GM12878 (cell line): ENCODE results near the gene PODN. TPM values are rescaled to one million over a fixed set of nuclear protein-coding genes. Genes with fewer than 3 reads are reported as not detected.

Experiments
- ATAC-seq: fragments of 200-7000 bp; cut with Tn5 transposase; 3 replicates; pipeline ENCODE4 v1.9.1; 2020; ENCODE audit warnings: mild to moderate bottlenecking, moderate library complexity
- BruUV-seq: library from RNA; stranded (reverse); fragments of 400-500 nt; replicated peaks from 2 replicates; lab custom pipeline; 2021; lab: Mats Ljungman, UMichigan
- CTCF ChIA-PET: fragments of 300-600 bp; sonication (Branson Sonifier 250); formaldehyde crosslinking; extraction: SDS; loops from one replicate; lab custom pipeline; 2021; ENCODE audit warnings: inconsistent platforms; lab: Yijun Ruan, JAX
- POLR2A ChIA-PET: fragments of 350-600 bp; formaldehyde crosslinking; extraction: SDS; loops from one replicate; lab custom pipeline; 2021; ENCODE audit warnings: inconsistent platforms; lab: Charles Lee
- RAD21 ChIA-PET: fragments of 300-600 bp; sonication (Branson Sonifier 250); formaldehyde crosslinking; loops from one replicate; lab custom pipeline; 2023; ENCODE audit warnings: antibody characterized with exemption; ENCODE audit not compliant: unreplicated experiment; lab: Charles Lee
- SMC1A ChIA-PET: fragments of 300-600 bp; sonication (Branson Sonifier 250); formaldehyde crosslinking; loops from one replicate; lab custom pipeline; 2023; ENCODE audit not compliant: unreplicated experiment, uncharacterized antibody; lab: Charles Lee
- DNase-seq: peaks from one replicate; pipeline ENCODE4 v3.0.0-alpha.2; 2011; ENCODE audit warnings: low read depth, low spot score
- FAIRE-seq: peaks from 3 replicates; lab custom pipeline; 2011; peaks lifted over from hg19 to GRCh38; lab: Jason Lieb, UNC
- H2AFZ ChIP-seq: 2 replicates; pipeline ENCODE4 v1.6.0; 2011; ENCODE audit warnings: low read depth, low read length, control low read depth; ENCODE audit not compliant: control insufficient read depth
- H3K27ac ChIP-seq: 2 replicates; pipeline ENCODE4 v1.5.1; 2011; ENCODE audit warnings: control low read depth; ENCODE audit not compliant: control insufficient read depth, insufficient read depth
- H3K27me3 ChIP-seq, 2 experiments: replicated peaks in 1 of 2; 2 replicates each; pipeline versions ENCODE4 v1.6.0 to v1.6.1; 2011; ENCODE audit warnings: low read length in 1 of 2; ENCODE audit not compliant: control insufficient read depth in 2 of 2, insufficient read depth in 2 of 2
- H3K36me3 ChIP-seq, 2 experiments: 2 replicates each; pipeline ENCODE4 v1.5.1; 2011; ENCODE audit warnings: low read length in 1 of 2; ENCODE audit not compliant: control insufficient read depth in 2 of 2, insufficient read depth in 2 of 2
- H3K4me1 ChIP-seq: 2 replicates; pipeline ENCODE4 v1.6.1; 2011; ENCODE audit warnings: mild to moderate bottlenecking, low read length, moderate library complexity, mixed read lengths; ENCODE audit not compliant: control insufficient read depth, insufficient read depth
- H3K4me2 ChIP-seq: 2 replicates; pipeline ENCODE4 v1.6.0; 2011; ENCODE audit warnings: control low read depth; ENCODE audit not compliant: control insufficient read depth, insufficient read depth
- H3K4me3 ChIP-seq: fragments of 200-600 bp; sonication (generic); 2 replicates; pipeline ENCODE4 v1.5.1; 2016
- H3K79me2 ChIP-seq: 2 replicates; pipeline ENCODE4 v1.6.0; 2011; ENCODE audit warnings: low read length; ENCODE audit not compliant: control insufficient read depth, insufficient read depth
- H3K9ac ChIP-seq: 2 replicates; pipeline ENCODE4 v1.8.0; 2011; ENCODE audit warnings: low read length, control low read depth, mixed read lengths; ENCODE audit not compliant: control insufficient read depth, insufficient read depth
- H3K9me3 ChIP-seq: replicated peaks from 3 replicates; pipeline ENCODE4 v1.5.1; 2011; ENCODE audit warnings: mild to moderate bottlenecking, low read length; ENCODE audit not compliant: control insufficient read depth, insufficient read depth
- H4K20me1 ChIP-seq: 2 replicates; pipeline ENCODE4 v1.6.0; 2011; ENCODE audit not compliant: control insufficient read depth, insufficient read depth
- BCL3 ChIP-seq: IDR thresholded peaks from 2 replicates; pipeline ENCODE4 v1.6.1; 2011; ENCODE audit warnings: borderline replicate concordance, low read depth, mild to moderate bottlenecking, moderate library complexity, low read length; ENCODE audit not compliant: insufficient read depth, poor library complexity, severe bottlenecking
- BMI1 ChIP-seq: fragments of 450-650 bp; IDR thresholded peaks from 2 replicates; pipeline ENCODE4 v1.6.1; 2016; ENCODE audit warnings: mild to moderate bottlenecking, moderate library complexity, borderline replicate concordance
- HDAC2 ChIP-seq: fragments of 200-600 bp; sonication (generic); IDR thresholded peaks from 2 replicates; pipeline ENCODE4 v1.6.1; 2017
- PAX8 ChIP-seq: fragments of 450-650 bp; IDR thresholded peaks from 2 replicates; pipeline ENCODE4 v1.6.1; 2017; ENCODE audit warnings: mild to moderate bottlenecking, moderate library complexity
- PBX3 ChIP-seq: IDR thresholded peaks from 2 replicates; pipeline ENCODE4 v1.6.1; 2011; ENCODE audit warnings: mild to moderate bottlenecking, low read depth, low read length, moderate library complexity; ENCODE audit not compliant: insufficient replicate concordance
- PML ChIP-seq: IDR thresholded peaks from 2 replicates; pipeline ENCODE4 v1.6.1; 2012; ENCODE audit warnings: low read length, inconsistent platforms
- RCOR1 ChIP-seq: conservative IDR thresholded peaks from 2 replicates; pipeline ENCODE4 v1.6.1; 2012; ENCODE audit warnings: low read depth, low read length, improper control_type of control experiment
- RUNX3 ChIP-seq: IDR thresholded peaks from 2 replicates; pipeline ENCODE4 v1.6.1; 2012; ENCODE audit warnings: low read length, inconsistent platforms
- SMAD1 ChIP-seq: fragments of 450-650 bp; IDR thresholded peaks from 2 replicates; pipeline ENCODE4 v1.6.1; 2018; ENCODE audit warnings: mild to moderate bottlenecking, low read depth; ENCODE audit not compliant: partially characterized antibody
- TAF1 ChIP-seq: IDR thresholded peaks from 2 replicates; pipeline ENCODE4 v1.6.1; 2011; ENCODE audit warnings: mild to moderate bottlenecking, low read depth, low read length, borderline replicate concordance
- WGBS: methylation state at CpG from one replicate; pipeline ENCODE4 v1.1.6; 2016; ENCODE audit warnings: low lambda C conversion rate; ENCODE audit not compliant: insufficient replicate concordance, insufficient coverage; ENCODE audit errors: missing lambda C conversion rate; 5-methylcytosine and 5-hydroxymethylcytosine counted together
- in situ Hi-C: fragments of 300-500 bp; cut with MboI; formaldehyde crosslinking; loops from 9 replicates; pipeline ENCODE4 v1.14.3; 2018; ENCODE audit warnings: mixed read lengths
- intact Hi-C: fragments of 100-400 bp; cut with micrococcal nuclease; formaldehyde crosslinking; loops from one replicate; pipeline ENCODE4 v1.14.2; 2022; ENCODE audit not compliant: unreplicated experiment
- polyA plus RNA-seq, 11 experiments: library from polyadenylated mRNA; depleted of rRNA in 4 of 11; unstranded in 6 of 11; stranded (reverse) in 5 of 11; fragments of >200 nt; fragmentation: Nextera tagmentation in 4 of 11; fragmentation: Illumina TruSeq in 1 of 11; extraction: Ambion mirVana in 4 of 11; extraction: Trizol in 1 of 11; gene quantifications; 1 replicate in 1 of 11; 2 replicates in 10 of 11; pipeline versions ENCODE4 v1.2.1 to v1.2.3, GENCODE V29; 2011 to 2016; ENCODE audit warnings: inconsistent platforms in 2 of 11, missing spikeins in 2 of 11, low read depth in 1 of 11
- total RNA-seq, 4 experiments: library from RNA; depleted of rRNA in 3 of 4; stranded (reverse); fragments of >200 nt in 3 of 4; fragmentation: Illumina TruSeq in 1 of 4; extraction: Trizol in 1 of 4; gene quantifications; 2 replicates each; pipeline versions ENCODE4 v1.2.1 to v1.2.3, GENCODE V29; 2013 to 2021

Gene PODN
- total and polyA plus RNA-seq, 10 of the 15 experiments (the other 5 are each of a cell fraction or from before 2014, with no cell fraction given): 0.10 TPM; not detected in 9

- RAD21 ChIA-PET: no interaction called here
- SMC1A ChIA-PET: no interaction called here
- Histone ChIP-seq H3K9ac (no peak overlapping the region), H3K9me3 (no peaks in the 10 kb centered on the region), H3K36me3 (peaks cover 2 to 7% of the 10 kb centered on the region in 2 experiments; a peak in 3 of 4 replicates), H3K4me3 (no peak overlapping the region), H3K4me1 (no peaks in the 10 kb centered on the region), H3K79me2 (no peaks in the 10 kb centered on the region), H2AFZ (no peak overlapping the region), H3K4me2 (no peak overlapping the region), H3K27me3 (no peaks in the 10 kb centered on the region), H4K20me1 (no peaks in the 10 kb centered on the region), H3K27ac (no peak overlapping the region)
- FAIRE-seq (no peak), DNase-seq (no peak), ATAC-seq (no peak)
- BruUV-seq: no TSS peak
- in situ Hi-C loops (no loop called here), intact Hi-C loops (no loop called here)
- POLR2A ChIA-PET: no interaction called here
- WGBS: 53% methylated on average over 3 of the region's 3 CpGs
- CTCF ChIA-PET: interaction anchor here (1.1 to 1.3 kb wide), 2 partner anchors 9 to 11 kb away, joined by 3 read pairs; no protein-coding TSS in a partner anchor
- TF ChIP-seq PML (no peak), SMAD1 (no peak), RCOR1 (no peak), TAF1 (no peak), PBX3 (no peak), BCL3 (no peak), PAX8 (no peak), RUNX3 (no peak), BMI1 (no peak), HDAC2 (no peak)
These were observed 12.9 kb upstream of the PODN start for GRCh38 chr1:53048960-53049573.
